Lower lobe of right lung (tissue), 2 donors: ENCODE data around the gene UGT1A4. TPM values are rescaled to one million over a fixed set of nuclear protein-coding genes. Genes with fewer than 3 reads are reported as not detected.

Experiments used
- ATAC-seq, 2 donors: fragments of 200-7000 bp; cut with Tn5 transposase; one replicate each; pipeline ENCODE4 v1.9.1; 2020 to 2022; ENCODE audit warnings: mild to moderate bottlenecking in 2 of 2, moderate library complexity in 2 of 2
- DNase-seq: peaks from one replicate; pipeline ENCODE4 v3.0.0-alpha.2; 2020
- H3K27ac ChIP-seq: fragments of 200-600 bp; one replicate; pipeline ENCODE4 v1.8.0; 2022
- H3K27me3 ChIP-seq: fragments of 200-600 bp; one replicate; pipeline ENCODE4 v1.8.0; 2022; ENCODE audit warnings: low read depth
- H3K36me3 ChIP-seq: fragments of 200-600 bp; one replicate; pipeline ENCODE4 v1.8.0; 2022; ENCODE audit warnings: mild to moderate bottlenecking
- H3K4me1 ChIP-seq: fragments of 200-600 bp; one replicate; pipeline ENCODE4 v1.8.0; 2022
- H3K4me3 ChIP-seq: fragments of 200-600 bp; one replicate; pipeline ENCODE4 v1.8.0; 2022; ENCODE audit warnings: mild to moderate bottlenecking
- H3K9me3 ChIP-seq: fragments of 200-600 bp; one replicate; pipeline ENCODE4 v1.8.0; 2022
- CTCF ChIP-seq: fragments of 200-600 bp; IDR thresholded peaks from one replicate; pipeline ENCODE4 v1.8.0; 2022; ENCODE audit warnings: antibody characterized with exemption, mild to moderate bottlenecking
- intact Hi-C: fragments of 100-400 bp; cut with DNase I; formaldehyde crosslinking; loops from one replicate; pipeline ENCODE4 v1.11.0; 2022
- total RNA-seq: library from RNA; stranded (reverse); fragmentation: NEBNext Ultra II Directional; extraction: Animal tissue kit (Norgen Biotek cat#: 25700); gene quantifications from one replicate; pipeline ENCODE4 v1.2.1, GENCODE V29; 2021
- donor health status: DM: no; HTN: yes; CAD: no; lungs with severe emphysema.

Gene UGT1A4
- total RNA-seq, 1 donor from 2014 or later: not detected

GRCh38 chr2:233816771-233817170, 98.2 kb downstream of the UGT1A4 start:
- no peak overlapping the region for H3K27ac ChIP-seq
- no peak for DNase-seq
- peaks cover 4% of the 10 kb centered on the region for H3K27me3 ChIP-seq
- intact Hi-C loops: no loop called here
- no peaks in the 10 kb centered on the region for H3K4me1 ChIP-seq
- no peak overlapping the region for H3K4me3 ChIP-seq
- TF ChIP-seq CTCF: no peak
- H3K36me3 ChIP-seq: no peaks in the 10 kb centered on the region
- H3K9me3 ChIP-seq: no peaks in the 10 kb centered on the region
- ATAC-seq: no peak

GRCh38 chr2:233817361-233817911, 98.9 kb downstream of the UGT1A4 start:
- Histone ChIP-seq H3K36me3 (no peaks in the 10 kb centered on the region), H3K27ac (no peak overlapping the region), H3K9me3 (no peaks in the 10 kb centered on the region), H3K4me1 (no peaks in the 10 kb centered on the region), H3K27me3 (peaks cover 4% of the 10 kb centered on the region), H3K4me3 (no peak overlapping the region)
- no peak for TF ChIP-seq CTCF
- intact Hi-C loops: no loop called here
- ATAC-seq (peak in 1 of 2 donors; percentile 7), DNase-seq (no peak)

- Histone ChIP-seq H3K27me3 (peaks cover 4% of the 10 kb centered on the region), H3K9me3 (no peaks in the 10 kb centered on the region), H3K27ac (no peak overlapping the region), H3K4me1 (no peaks in the 10 kb centered on the region), H3K4me3 (no peak overlapping the region), H3K36me3 (no peaks in the 10 kb centered on the region)
- TF ChIP-seq CTCF: no peak
- no peak for DNase-seq
- intact Hi-C loops: no loop called here
- ATAC-seq: no peak
Observed at GRCh38 chr2:233817995-233818638, 99.6 kb downstream of the UGT1A4 start.

GRCh38 chr2:233818639-233819621, 100.4 kb downstream of the UGT1A4 start:
- Histone ChIP-seq H3K27ac (no peak overlapping the region), H3K9me3 (no peaks in the 10 kb centered on the region), H3K4me3 (no peak overlapping the region), H3K4me1 (no peaks in the 10 kb centered on the region), H3K27me3 (peaks cover 4% of the 10 kb centered on the region), H3K36me3 (no peaks in the 10 kb centered on the region)
- TF ChIP-seq CTCF: no peak
- DNase-seq: peak; percentile 22
- no peak for ATAC-seq
- intact Hi-C loops: no loop called here

- DNase-seq: no peak
- Histone ChIP-seq H3K9me3 (no peaks in the 10 kb centered on the region), H3K27me3 (peaks cover 4% of the 10 kb centered on the region), H3K36me3 (no peaks in the 10 kb centered on the region), H3K4me3 (no peak overlapping the region), H3K27ac (no peak overlapping the region), H3K4me1 (no peaks in the 10 kb centered on the region)
- peak in 1 of 2 donors; percentile 6 for ATAC-seq
- intact Hi-C loops: no loop called here
- no peak for TF ChIP-seq CTCF
Observed at GRCh38 chr2:233819884-233820773, 101.6 kb downstream of the UGT1A4 start.
